Panc1 (cell line): ENCODE data around the gene GPR15LG. TPM values are rescaled to one million over a fixed set of nuclear protein-coding genes. Genes with fewer than 3 reads are reported as not detected.

Experiments
- ATAC-seq: fragments of 200-7000 bp; cut with Tn5 transposase; 2 replicates; pipeline ENCODE4 v1.9.1; 2020; ENCODE audit warnings: mild to moderate bottlenecking, moderate library complexity
- BruUV-seq: library from RNA; stranded (reverse); fragments of 400-500 nt; replicated peaks from 2 replicates; lab custom pipeline; 2021; lab: Mats Ljungman, UMichigan
- CTCF ChIA-PET: fragments of 300-600 bp; sonication (Branson Sonifier 250); formaldehyde crosslinking; loops from one replicate; lab custom pipeline; 2022; ENCODE audit warnings: antibody characterized with exemption; lab: Charles Lee
- POLR2A ChIA-PET: fragments of 300-600 bp; sonication (Branson Sonifier 250); formaldehyde crosslinking; loops from one replicate; lab custom pipeline; 2022; ENCODE audit warnings: antibody characterized with exemption; lab: Charles Lee
- DNase-seq: peaks from one replicate; pipeline ENCODE4 v3.0.0-alpha.2; 2010; ENCODE audit warnings: low read depth, low spot score
- H3K27ac ChIP-seq: 2 replicates; pipeline ENCODE4 v1.5.1; 2011; ENCODE audit warnings: mild to moderate bottlenecking, low read length, inconsistent platforms
- H3K27me3 ChIP-seq: fragments of 200-500 bp; sonication (Bioruptor generic); 2 replicates; pipeline ENCODE4 v1.6.0; 2014; ENCODE audit warnings: low read length, inconsistent platforms; ENCODE audit not compliant: control insufficient read depth, insufficient read depth
- H3K36me3 ChIP-seq: fragments of 200-500 bp; sonication (Bioruptor generic); 2 replicates; pipeline ENCODE4 v1.5.1; 2014; ENCODE audit warnings: inconsistent platforms, mild to moderate bottlenecking, low read length, moderate library complexity; ENCODE audit not compliant: control insufficient read depth, insufficient read depth
- H3K4me1 ChIP-seq: 2 replicates; pipeline ENCODE4 v1.5.1; 2011; ENCODE audit warnings: inconsistent platforms, mild to moderate bottlenecking, low read length, moderate library complexity; ENCODE audit not compliant: control insufficient read depth, insufficient read depth
- H3K4me3 ChIP-seq, 2 experiments: 2 replicates each; pipeline ENCODE4 v1.5.1; 2011 to 2012; ENCODE audit warnings: low read depth in 2 of 2, low read length in 2 of 2, mild to moderate bottlenecking in 2 of 2, inconsistent platforms in 1 of 2, moderate library complexity in 1 of 2
- H3K9me3 ChIP-seq: fragments of 200-500 bp; sonication (Bioruptor generic); 2 replicates; pipeline ENCODE4 v1.5.1; 2014; ENCODE audit warnings: low read depth, mild to moderate bottlenecking, inconsistent platforms, low read length, moderate library complexity; ENCODE audit not compliant: control insufficient read depth, insufficient read depth
- CTCF ChIP-seq: fragments of 450-650 bp; IDR thresholded peaks from 2 replicates; pipeline ENCODE4 v1.5.1; 2017; ENCODE audit warnings: mild to moderate bottlenecking
- POLR2AphosphoS5 ChIP-seq: IDR thresholded peaks from 2 replicates; pipeline ENCODE4 v1.6.1; 2012; ENCODE audit warnings: mild to moderate bottlenecking, low read depth, low read length, moderate library complexity
- REST ChIP-seq, 2 experiments: IDR thresholded peaks; 2 replicates each; pipeline ENCODE4 v1.6.1; 2011 to 2012; ENCODE audit warnings: low read depth in 2 of 2, control low read depth in 1 of 2, low read length in 1 of 2, mild to moderate bottlenecking in 1 of 2, moderate library complexity in 1 of 2; ENCODE audit not compliant: insufficient read depth in 1 of 2
- SIN3A ChIP-seq: IDR thresholded peaks from 2 replicates; pipeline ENCODE4 v1.6.1; 2012; ENCODE audit warnings: low read depth, mild to moderate bottlenecking, low read length, moderate library complexity, borderline replicate concordance; ENCODE audit not compliant: insufficient read depth
- TCF7L2 ChIP-seq: IDR thresholded peaks from 2 replicates; pipeline ENCODE4 v1.6.1; 2011; ENCODE audit warnings: mild to moderate bottlenecking, low read depth, low read length, inconsistent platforms
- in situ Hi-C: cut with HindIII; loops from 2 replicates; pipeline ENCODE4 v1.10.0; 2016; ENCODE audit warnings: low sequenced_read_pairs, low pct_unique_long_range_greater_than_20kb
- intact Hi-C: fragments of 100-400 bp; cut with micrococcal nuclease; formaldehyde crosslinking; loops from one replicate; pipeline ENCODE4 v1.10.0; 2022; ENCODE audit not compliant: unreplicated experiment
- total RNA-seq: library from RNA; stranded (reverse); gene quantifications from one replicate; pipeline ENCODE4 v1.2.1, GENCODE V29; 2021; ENCODE audit not compliant: unreplicated experiment

The GPR15LG gene
- total RNA-seq, 1 experiment from 2014 or later, result 0.41 TPM

DNA sequence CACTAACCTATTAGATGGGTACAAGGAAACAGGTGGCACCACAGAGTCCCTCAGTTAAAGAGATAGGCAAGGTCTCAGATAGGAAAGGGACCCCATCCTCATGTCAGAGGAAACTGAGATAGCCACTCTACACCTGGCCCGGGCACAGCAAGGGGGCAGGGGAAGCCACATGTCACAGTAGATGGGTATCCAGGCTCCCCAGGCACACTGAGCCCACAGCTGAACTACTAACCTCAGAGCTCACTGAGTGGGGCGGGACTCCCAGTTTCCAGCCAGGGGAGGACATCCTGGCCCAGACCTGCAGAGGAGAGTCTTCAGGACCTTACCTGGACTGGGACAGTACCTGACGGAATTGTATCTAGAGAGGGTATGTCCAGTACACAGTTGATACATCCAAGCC lies 17.0 kb downstream of the GPR15LG start:
- ATAC-seq, result no peak
- no TSS peak for BruUV-seq
- peaks cover 20% of the 10 kb centered on the region; the same call in 1 of the 2 replicates for H3K27me3 ChIP-seq
- ChIA-PET CTCF (interaction anchor here (0.6 kb wide), 1 partner anchor 13 kb away, joined by 3 read pairs; no protein-coding TSS in a partner anchor), POLR2A (no interaction called here)
- no peak for DNase-seq
- no peaks in the 10 kb centered on the region for H3K9me3 ChIP-seq
- H3K36me3 ChIP-seq, result no peaks in the 10 kb centered on the region
- H3K4me1 ChIP-seq, result peaks cover 5% of the 10 kb centered on the region
- in situ Hi-C loops (no loop called here), intact Hi-C loops (no loop called here)
- TF ChIP-seq REST (IDR thresholded peaks at IDR 0.05; ENCODE audit: insufficient read depth in 1 of 2, low read depth in 2 of 2, low read length in 1 of 2) (no peak), TCF7L2 (no peak), POLR2AphosphoS5 (no peak), CTCF (no peak)
- H3K4me3 ChIP-seq, result no peak overlapping the region
- H3K27ac ChIP-seq, result no peak overlapping the region

DNA sequence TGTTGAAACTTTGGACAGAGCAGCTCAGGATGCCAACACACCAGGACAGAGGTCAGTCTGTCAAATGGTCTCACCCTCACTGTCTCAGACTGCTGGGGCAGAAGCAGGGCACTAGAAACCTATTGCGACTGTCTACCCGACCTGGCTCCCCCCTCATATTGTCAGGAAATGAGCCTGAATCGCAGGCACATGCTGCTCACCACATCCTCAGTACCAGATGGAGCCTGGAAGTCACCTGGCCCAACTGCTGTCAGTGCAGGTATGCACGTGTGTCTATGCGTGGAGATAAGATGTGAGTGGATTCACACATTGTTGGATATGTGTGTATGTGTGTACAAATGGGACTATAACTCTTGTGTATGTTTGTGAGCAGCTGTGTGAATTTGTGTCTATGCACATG lies 17.5 kb downstream of the GPR15LG start:
- intact Hi-C loops, result no loop called here
- ATAC-seq, result no peak
- peaks cover 25% of the 10 kb centered on the region for H3K27me3 ChIP-seq
- ChIA-PET POLR2A (no interaction called here), CTCF (no interaction called here)
- TF ChIP-seq CTCF (no peak), POLR2AphosphoS5 (no peak), SIN3A (no peak), REST (IDR thresholded peaks at IDR 0.05; ENCODE audit: insufficient read depth in 1 of 2, low read depth in 2 of 2, low read length in 1 of 2) (no peak), TCF7L2 (no peak)
- H3K4me1 ChIP-seq, result peaks cover 9% of the 10 kb centered on the region
- no peak overlapping the region for H3K4me3 ChIP-seq
- no peak overlapping the region for H3K27ac ChIP-seq
- no TSS peak for BruUV-seq
- in situ Hi-C loops, result no loop called here
- no peak for DNase-seq
- H3K36me3 ChIP-seq, result no peaks in the 10 kb centered on the region
- H3K9me3 ChIP-seq, result no peaks in the 10 kb centered on the region
